ENCODE measurements around the gene GGNBP2.

The GGNBP2 gene

GRCh38 chr17:36629252-36629847 lies 84.6 kb downstream of the GGNBP2 start:
- H3K4me1 ChIP-seq (ENCODE audit: insufficient read depth, low read length, poor library complexity, severe bottlenecking) = no peaks in the 10 kb centered on the region
- no peak overlapping the region for H3K4me3 ChIP-seq (ENCODE audit: low read length, poor library complexity, severe bottlenecking)
- H3K9me2 ChIP-seq (replicated peaks; ENCODE audit: low read depth, low read length) = no peaks in the 10 kb centered on the region
- TF ChIP-seq EZH2phosphoT487 (IDR thresholded peaks at IDR 0.05; ENCODE audit: borderline replicate concordance) = no peak
- peak; percentile 99 for TF ChIP-seq CTCF (conservative IDR thresholded peaks at IDR 0.05; ENCODE audit: low read length)
- no peaks in the 10 kb centered on the region for H3K79me2 ChIP-seq (ENCODE audit: insufficient read depth, low read length)
- H3K4me2 ChIP-seq (ENCODE audit: low read depth, low read length, poor library complexity, severe bottlenecking) = no peak overlapping the region
- no peaks in the 10 kb centered on the region for H4K20me1 ChIP-seq (ENCODE audit: insufficient read depth, low read length, poor library complexity, severe bottlenecking)
- no peaks in the 10 kb centered on the region for H3F3A ChIP-seq (ENCODE audit: low read depth)
- no peaks in the 10 kb centered on the region for H3K36me3 ChIP-seq (ENCODE audit: insufficient read depth, low read length)
- H2AFZ ChIP-seq (ENCODE audit: low read length) = no peak overlapping the region
- H3K9ac ChIP-seq (ENCODE audit: low read depth, low read length, poor library complexity, severe bottlenecking) = no peak overlapping the region
- H3K27me3 ChIP-seq (ENCODE audit: insufficient read depth, low read length, poor library complexity, severe bottlenecking) = no peaks in the 10 kb centered on the region
- H3K9me3 ChIP-seq (ENCODE audit: insufficient read depth, low read depth, low read length) = no peaks in the 10 kb centered on the region

- H3F3A ChIP-seq (ENCODE audit: low read depth) = no peaks in the 10 kb centered on the region
- H3K4me2 ChIP-seq (ENCODE audit: low read depth, low read length, poor library complexity, severe bottlenecking) = no peak overlapping the region
- no peaks in the 10 kb centered on the region for H3K4me1 ChIP-seq (ENCODE audit: insufficient read depth, low read length, poor library complexity, severe bottlenecking)
Observed at GRCh38 chr17:36629970-36630502, 85.3 kb downstream of the GGNBP2 start.

GRCh38 chr17:36631022-36631421 lies 86.3 kb downstream of the GGNBP2 start:
- Histone ChIP-seq H4K20me1 (ENCODE audit: insufficient read depth, low read length, poor library complexity, severe bottlenecking) (no peaks in the 10 kb centered on the region), H3K4me2 (ENCODE audit: low read depth, low read length, poor library complexity, severe bottlenecking) (no peak overlapping the region), H3K9me3 (ENCODE audit: insufficient read depth, low read depth, low read length) (no peaks in the 10 kb centered on the region), H3F3A (ENCODE audit: low read depth) (no peaks in the 10 kb centered on the region), H3K9me2 (replicated peaks; ENCODE audit: low read depth, low read length) (no peaks in the 10 kb centered on the region), H3K27me3 (ENCODE audit: insufficient read depth, low read length, poor library complexity, severe bottlenecking) (no peaks in the 10 kb centered on the region), H3K4me1 (ENCODE audit: insufficient read depth, low read length, poor library complexity, severe bottlenecking) (no peaks in the 10 kb centered on the region), H3K79me2 (ENCODE audit: insufficient read depth, low read length) (no peaks in the 10 kb centered on the region), H2AFZ (ENCODE audit: low read length) (no peak overlapping the region), H3K9ac (ENCODE audit: low read depth, low read length, poor library complexity, severe bottlenecking) (no peak overlapping the region), H3K36me3 (ENCODE audit: insufficient read depth, low read length) (no peaks in the 10 kb centered on the region), H3K4me3 (ENCODE audit: low read length, poor library complexity, severe bottlenecking) (no peak overlapping the region)
- TF ChIP-seq EZH2phosphoT487 (IDR thresholded peaks at IDR 0.05; ENCODE audit: borderline replicate concordance) = no peak
- TF ChIP-seq CTCF (conservative IDR thresholded peaks at IDR 0.05; ENCODE audit: low read length) = no peak

More at GRCh38 chr17:36629970-36630502, 85.3 kb downstream of the GGNBP2 start:
- Histone ChIP-seq H3K4me3 (ENCODE audit: low read length, poor library complexity, severe bottlenecking) (no peak overlapping the region), H3K9ac (ENCODE audit: low read depth, low read length, poor library complexity, severe bottlenecking) (no peak overlapping the region), H4K20me1 (ENCODE audit: insufficient read depth, low read length, poor library complexity, severe bottlenecking) (no peaks in the 10 kb centered on the region), H3K36me3 (ENCODE audit: insufficient read depth, low read length) (no peaks in the 10 kb centered on the region), H3K9me2 (replicated peaks; ENCODE audit: low read depth, low read length) (no peaks in the 10 kb centered on the region), H3K79me2 (ENCODE audit: insufficient read depth, low read length) (no peaks in the 10 kb centered on the region), H3K27me3 (ENCODE audit: insufficient read depth, low read length, poor library complexity, severe bottlenecking) (no peaks in the 10 kb centered on the region), H3K9me3 (ENCODE audit: insufficient read depth, low read depth, low read length) (no peaks in the 10 kb centered on the region), H2AFZ (ENCODE audit: low read length) (no peak overlapping the region)
- TF ChIP-seq EZH2phosphoT487 (IDR thresholded peaks at IDR 0.05; ENCODE audit: borderline replicate concordance) (no peak), CTCF (conservative IDR thresholded peaks at IDR 0.05; ENCODE audit: low read length) (no peak)
